GM12801 (cell line): ENCODE results near the gene CCSER1.

ENCODE experiments used
- CTCF ChIP-seq: IDR thresholded peaks from one replicate; pipeline ENCODE4 v1.5.1; 2011; ENCODE audit warnings: control low read depth; ENCODE audit not compliant: insufficient read length; ENCODE audit errors: extremely low read depth

Gene CCSER1

GRCh38 chr4:90951037-90951436, 823.8 kb downstream of the CCSER1 start:
- TF ChIP-seq CTCF, result no peak

- no peak for TF ChIP-seq CTCF
Measured at GRCh38 chr4:90958256-90958895, 831.2 kb downstream of the CCSER1 start.

GRCh38 chr4:90960433-90960832, 833.2 kb downstream of the CCSER1 start:
- no peak for TF ChIP-seq CTCF

GRCh38 chr4:90960840-90961239, 833.6 kb downstream of the CCSER1 start:
- no peak for TF ChIP-seq CTCF

- TF ChIP-seq CTCF, result no peak
Measured at GRCh38 chr4:90970021-90970420, 842.8 kb downstream of the CCSER1 start.

- TF ChIP-seq CTCF, result no peak
Measured at GRCh38 chr4:90977726-90978125, 850.5 kb downstream of the CCSER1 start.

GRCh38 chr4:90979556-90979955, 852.4 kb downstream of the CCSER1 start:
- no peak for TF ChIP-seq CTCF
